Loucy (cell line): ENCODE data around the gene ATP10B.

Experiments used
- H2AFZ ChIP-seq: fragments of 200-600 bp; sonication (generic); 2 replicates; pipeline ENCODE4 v1.6.0; 2016; ENCODE audit warnings: antibody characterized with exemption, mild to moderate bottlenecking, low read length, moderate library complexity
- H3F3A ChIP-seq: fragments of 200-600 bp; 2 replicates; pipeline ENCODE4 v1.6.0; 2016; ENCODE audit warnings: antibody characterized with exemption, low read depth, mild to moderate bottlenecking
- H3K27me3 ChIP-seq: fragments of 200-600 bp; sonication (generic); 2 replicates; pipeline ENCODE4 v1.6.1; 2014; ENCODE audit warnings: low read length, mild to moderate bottlenecking; ENCODE audit not compliant: insufficient read depth, poor library complexity, severe bottlenecking
- H3K36me3 ChIP-seq: fragments of 200-600 bp; sonication (generic); 2 replicates; pipeline ENCODE4 v1.6.1; 2016; ENCODE audit warnings: low read length; ENCODE audit not compliant: insufficient read depth
- H3K4me1 ChIP-seq: fragments of 200-600 bp; sonication (generic); 2 replicates; pipeline ENCODE4 v1.5.1; 2014; ENCODE audit warnings: low read length, mild to moderate bottlenecking; ENCODE audit not compliant: insufficient read depth, poor library complexity, severe bottlenecking
- H3K4me2 ChIP-seq: fragments of 200-600 bp; sonication (generic); 2 replicates; pipeline ENCODE4 v1.6.0; 2014; ENCODE audit warnings: antibody characterized with exemption, low read length, low read depth, mild to moderate bottlenecking; ENCODE audit not compliant: poor library complexity, severe bottlenecking
- H3K4me3 ChIP-seq: fragments of 200-600 bp; sonication (generic); 2 replicates; pipeline ENCODE4 v1.5.1; 2014; ENCODE audit warnings: low read length, mild to moderate bottlenecking, mixed read lengths; ENCODE audit not compliant: poor library complexity, severe bottlenecking
- H3K79me2 ChIP-seq: fragments of 200-600 bp; sonication (generic); 2 replicates; pipeline ENCODE4 v1.6.1; 2014; ENCODE audit warnings: low read length; ENCODE audit not compliant: insufficient read depth
- H3K9ac ChIP-seq: fragments of 200-600 bp; sonication (generic); 2 replicates; pipeline ENCODE4 v1.6.0; 2014; ENCODE audit warnings: mild to moderate bottlenecking, low read depth, low read length, moderate library complexity; ENCODE audit not compliant: poor library complexity, severe bottlenecking
- H3K9me2 ChIP-seq: fragments of 200-600 bp; sonication (generic); replicated peaks from 2 replicates; pipeline ENCODE4 v1.6.1; 2016; ENCODE audit warnings: low read depth, low read length, mixed read lengths
- H3K9me3 ChIP-seq: fragments of 200-600 bp; sonication (generic); 2 replicates; pipeline ENCODE4 v1.6.1; 2014; ENCODE audit warnings: mild to moderate bottlenecking, antibody characterized with exemption, low read length, low read depth; ENCODE audit not compliant: insufficient read depth
- H4K20me1 ChIP-seq: fragments of 200-600 bp; sonication (generic); 2 replicates; pipeline ENCODE4 v1.6.0; 2014; ENCODE audit warnings: antibody characterized with exemption, low read length, mild to moderate bottlenecking; ENCODE audit not compliant: insufficient read depth, poor library complexity, severe bottlenecking
- CTCF ChIP-seq: fragments of 200-600 bp; sonication (generic); conservative IDR thresholded peaks from 2 replicates; pipeline ENCODE4 v1.5.1; 2014; ENCODE audit warnings: mild to moderate bottlenecking, antibody characterized with exemption, low read length
- EZH2phosphoT487 ChIP-seq: fragments of 200-600 bp; IDR thresholded peaks from 2 replicates; pipeline ENCODE4 v1.6.1; 2018; ENCODE audit warnings: antibody characterized with exemption, mild to moderate bottlenecking, moderate library complexity, borderline replicate concordance

ATP10B gene

GRCh38 chr5:160605266-160605665 lies 246.7 kb downstream of the ATP10B start:
- Histone ChIP-seq H2AFZ (no peak overlapping the region), H4K20me1 (no peaks in the 10 kb centered on the region), H3K4me2 (no peak overlapping the region), H3F3A (no peaks in the 10 kb centered on the region), H3K4me1 (no peaks in the 10 kb centered on the region), H3K9me3 (no peaks in the 10 kb centered on the region), H3K36me3 (no peaks in the 10 kb centered on the region), H3K9me2 (no peaks in the 10 kb centered on the region), H3K79me2 (no peaks in the 10 kb centered on the region), H3K4me3 (no peak overlapping the region), H3K9ac (no peak overlapping the region), H3K27me3 (no peaks in the 10 kb centered on the region)
- TF ChIP-seq CTCF (no peak), EZH2phosphoT487 (no peak)

DNA sequence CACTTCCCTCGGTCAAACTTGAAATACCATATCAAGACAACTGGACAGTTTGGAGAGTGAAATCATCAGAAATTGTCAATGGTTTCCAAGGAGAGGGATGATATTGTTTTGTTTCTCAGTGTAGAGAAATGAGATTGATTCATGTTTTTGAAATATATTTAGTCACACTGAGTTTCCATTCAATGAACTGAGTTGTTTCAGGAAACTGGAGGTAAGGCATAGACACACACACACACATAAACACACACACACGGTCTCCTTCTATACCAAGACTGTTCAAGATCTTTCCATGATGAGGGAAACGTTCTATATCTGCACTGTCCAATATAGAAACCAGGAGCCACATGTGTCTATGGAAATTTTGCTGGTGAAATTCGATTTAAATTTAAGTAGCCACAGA lies 247.5 kb downstream of the ATP10B start:
- Histone ChIP-seq H3K36me3 (no peaks in the 10 kb centered on the region), H2AFZ (no peak overlapping the region), H3F3A (no peaks in the 10 kb centered on the region), H3K9me3 (no peaks in the 10 kb centered on the region), H3K9ac (no peak overlapping the region), H3K27me3 (no peaks in the 10 kb centered on the region), H4K20me1 (no peaks in the 10 kb centered on the region), H3K4me3 (no peak overlapping the region), H3K4me1 (no peaks in the 10 kb centered on the region), H3K79me2 (no peaks in the 10 kb centered on the region), H3K4me2 (no peak overlapping the region), H3K9me2 (no peaks in the 10 kb centered on the region)
- TF ChIP-seq EZH2phosphoT487: no peak
- no peak for TF ChIP-seq CTCF

GRCh38 chr5:160602744-160603143 lies 249.3 kb downstream of the ATP10B start:
- no peaks in the 10 kb centered on the region for H3F3A ChIP-seq
- TF ChIP-seq EZH2phosphoT487: no peak
- H3K4me1 ChIP-seq: no peaks in the 10 kb centered on the region
- H3K9me3 ChIP-seq: no peaks in the 10 kb centered on the region
- no peak overlapping the region for H2AFZ ChIP-seq
- H3K79me2 ChIP-seq: no peaks in the 10 kb centered on the region
- H3K27me3 ChIP-seq: no peaks in the 10 kb centered on the region
- H3K9me2 ChIP-seq: no peaks in the 10 kb centered on the region
- no peak overlapping the region for H3K4me3 ChIP-seq
- no peaks in the 10 kb centered on the region for H4K20me1 ChIP-seq
- H3K9ac ChIP-seq: no peak overlapping the region
- no peaks in the 10 kb centered on the region for H3K36me3 ChIP-seq
- H3K4me2 ChIP-seq: no peak overlapping the region

GRCh38 chr5:160601046-160601445 lies 251.0 kb downstream of the ATP10B start:
- H3K79me2 ChIP-seq: no peaks in the 10 kb centered on the region
- H3K9ac ChIP-seq: no peak overlapping the region
- no peaks in the 10 kb centered on the region for H4K20me1 ChIP-seq
- H3K4me3 ChIP-seq: no peak overlapping the region
- no peaks in the 10 kb centered on the region for H3K27me3 ChIP-seq
- no peak for TF ChIP-seq CTCF
- no peak for TF ChIP-seq EZH2phosphoT487
- H3K9me2 ChIP-seq: no peaks in the 10 kb centered on the region
- H3K9me3 ChIP-seq: no peaks in the 10 kb centered on the region
- H2AFZ ChIP-seq: no peak overlapping the region
- H3K4me2 ChIP-seq: no peak overlapping the region
- no peaks in the 10 kb centered on the region for H3K4me1 ChIP-seq
- H3F3A ChIP-seq: no peaks in the 10 kb centered on the region
- H3K36me3 ChIP-seq: no peaks in the 10 kb centered on the region
